Subcutaneous adipose tissue (tissue), 4 donors: ENCODE measurements around the gene STRA8. TPM values are rescaled to one million over a fixed set of nuclear protein-coding genes. Genes with fewer than 3 reads are reported as not detected.

ENCODE experiments used
- small RNA-seq: library from RNA; depleted of rRNA; stranded (forward); fragments of <200 nt; gene quantifications from one replicate; pipeline ENCODE3, GENCODE V24; 2016
- total RNA-seq, 4 donors: library from RNA; depleted of rRNA; stranded (reverse); fragments of >200 nt; gene quantifications; one replicate each; pipeline ENCODE4 v1.1.0, GENCODE V29; 2016

Gene STRA8
- total RNA-seq, 4 donors from 2014 or later, result not detected

Small RNAs within 50 kb of the gene (small RNA-seq; reads per million reads assigned to genes)
- gene MIR6509, result not detected

Other genes with a start within 250 kb of the STRA8 start
- gene AGBL3, start 247.3 kb upstream of the STRA8 start, total RNA-seq, result 1 to 10 TPM; 2.9 to 4.9 (median 3.6) TPM
- gene TMEM140, start 85.8 kb upstream of the STRA8 start, total RNA-seq, result 100 to 1,000 TPM in 1 of 4 donors, 10 to 100 TPM in 3; 36.7 to 114 (median 67.4) TPM
- gene CYREN, start 63.1 kb upstream of the STRA8 start, total RNA-seq, result 10 to 100 TPM; 21.9 to 33.0 (median 29.8) TPM
- 10 to 100 TPM; 11.3 to 30.2 (median 24.1) TPM for gene WDR91, start 22.3 kb upstream of the STRA8 start, total RNA-seq